Measurements from ENCODE around the gene FADS3.
A peak's percentile ranks its signal among the peaks of the same experiment; 100 is the strongest.

Gene FADS3

DNA sequence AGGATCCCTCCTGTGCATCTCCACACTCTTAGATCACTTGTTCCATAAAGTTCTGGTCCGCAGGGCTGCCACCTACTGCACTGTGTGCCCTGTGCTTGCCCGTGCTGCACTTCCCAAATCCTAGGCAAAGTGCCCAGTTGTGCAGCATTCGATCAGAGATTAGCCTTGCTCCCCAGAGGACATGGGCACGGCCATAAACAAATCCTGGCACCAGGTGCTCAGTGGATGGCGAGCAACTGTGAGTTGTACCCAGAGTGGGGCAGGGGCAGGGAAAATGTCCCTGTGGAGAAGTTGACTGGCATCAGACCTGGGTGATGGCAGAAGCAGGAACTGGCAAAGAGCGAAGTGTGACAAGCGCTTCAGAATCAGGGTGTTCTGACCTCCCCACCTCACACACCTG, 58.6 kb downstream of the FADS3 start:
- peaks cover 55% of the 10 kb centered on the region for H3K4me1 Mint-ChIP-seq
- no peaks in the 10 kb centered on the region for H3K9me3 Mint-ChIP-seq
- peak overlapping the region; percentile 58 to 71 (median 66) for H3K27ac Mint-ChIP-seq
- H3K4me3 Mint-ChIP-seq: peak overlapping the region in 2 of 3 experiments; percentile 54 to 61
- TF ChIP-seq, protein P1, sequence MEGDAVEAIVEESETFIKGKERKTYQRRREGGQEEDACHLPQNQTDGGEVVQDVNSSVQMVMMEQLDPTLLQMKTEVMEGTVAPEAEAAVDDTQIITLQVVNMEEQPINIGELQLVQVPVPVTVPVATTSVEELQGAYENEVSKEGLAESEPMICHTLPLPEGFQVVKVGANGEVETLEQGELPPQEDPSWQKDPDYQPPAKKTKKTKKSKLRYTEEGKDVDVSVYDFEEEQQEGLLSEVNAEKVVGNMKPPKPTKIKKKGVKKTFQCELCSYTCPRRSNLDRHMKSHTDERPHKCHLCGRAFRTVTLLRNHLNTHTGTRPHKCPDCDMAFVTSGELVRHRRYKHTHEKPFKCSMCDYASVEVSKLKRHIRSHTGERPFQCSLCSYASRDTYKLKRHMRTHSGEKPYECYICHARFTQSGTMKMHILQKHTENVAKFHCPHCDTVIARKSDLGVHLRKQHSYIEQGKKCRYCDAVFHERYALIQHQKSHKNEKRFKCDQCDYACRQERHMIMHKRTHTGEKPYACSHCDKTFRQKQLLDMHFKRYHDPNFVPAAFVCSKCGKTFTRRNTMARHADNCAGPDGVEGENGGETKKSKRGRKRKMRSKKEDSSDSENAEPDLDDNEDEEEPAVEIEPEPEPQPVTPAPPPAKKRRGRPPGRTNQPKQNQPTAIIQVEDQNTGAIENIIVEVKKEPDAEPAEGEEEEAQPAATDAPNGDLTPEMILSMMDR (IDR thresholded peaks at IDR 0.05; ENCODE audit: unreplicated experiment in 3 of 3): no peak
- H3K36me3 Mint-ChIP-seq (ENCODE audit: low read depth): peaks cover 15% of the 10 kb centered on the region
- no peaks in the 10 kb centered on the region for H3K27me3 Mint-ChIP-seq (ENCODE audit: low read depth)

DNA sequence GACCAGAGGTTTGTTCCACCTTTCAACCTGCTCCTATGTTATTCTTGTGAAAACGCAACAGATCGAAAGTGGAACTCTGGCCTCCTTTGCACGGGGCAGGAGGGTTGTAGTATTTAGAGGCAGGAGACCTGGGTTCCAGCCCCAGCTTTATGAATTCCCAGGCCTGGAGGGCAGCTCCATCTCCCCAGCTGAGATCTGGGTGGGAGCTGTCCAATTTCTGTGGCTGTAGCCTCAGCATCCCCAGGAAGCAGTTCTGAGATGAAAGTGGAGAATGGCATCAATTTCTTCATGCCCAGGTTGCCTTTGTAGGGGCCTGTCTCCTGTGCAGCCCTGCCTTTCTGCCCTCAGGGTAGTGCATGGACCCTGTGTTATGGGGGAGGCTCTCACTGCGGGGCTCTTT, 59.1 kb downstream of the FADS3 start:
- peak overlapping the region; percentile 58 to 84 (median 75) for H3K4me3 Mint-ChIP-seq
- no peaks in the 10 kb centered on the region for H3K9me3 Mint-ChIP-seq
- peaks cover 56% of the 10 kb centered on the region for H3K4me1 Mint-ChIP-seq
- H3K36me3 Mint-ChIP-seq (ENCODE audit: low read depth): peaks cover 15% of the 10 kb centered on the region
- H3K27me3 Mint-ChIP-seq (ENCODE audit: low read depth): no peaks in the 10 kb centered on the region
- H3K27ac Mint-ChIP-seq: peak overlapping the region; percentile 4 to 81 (median 45)
- TF ChIP-seq, protein P1 (IDR thresholded peaks at IDR 0.05; ENCODE audit: unreplicated experiment in 3 of 3): no peak

DNA sequence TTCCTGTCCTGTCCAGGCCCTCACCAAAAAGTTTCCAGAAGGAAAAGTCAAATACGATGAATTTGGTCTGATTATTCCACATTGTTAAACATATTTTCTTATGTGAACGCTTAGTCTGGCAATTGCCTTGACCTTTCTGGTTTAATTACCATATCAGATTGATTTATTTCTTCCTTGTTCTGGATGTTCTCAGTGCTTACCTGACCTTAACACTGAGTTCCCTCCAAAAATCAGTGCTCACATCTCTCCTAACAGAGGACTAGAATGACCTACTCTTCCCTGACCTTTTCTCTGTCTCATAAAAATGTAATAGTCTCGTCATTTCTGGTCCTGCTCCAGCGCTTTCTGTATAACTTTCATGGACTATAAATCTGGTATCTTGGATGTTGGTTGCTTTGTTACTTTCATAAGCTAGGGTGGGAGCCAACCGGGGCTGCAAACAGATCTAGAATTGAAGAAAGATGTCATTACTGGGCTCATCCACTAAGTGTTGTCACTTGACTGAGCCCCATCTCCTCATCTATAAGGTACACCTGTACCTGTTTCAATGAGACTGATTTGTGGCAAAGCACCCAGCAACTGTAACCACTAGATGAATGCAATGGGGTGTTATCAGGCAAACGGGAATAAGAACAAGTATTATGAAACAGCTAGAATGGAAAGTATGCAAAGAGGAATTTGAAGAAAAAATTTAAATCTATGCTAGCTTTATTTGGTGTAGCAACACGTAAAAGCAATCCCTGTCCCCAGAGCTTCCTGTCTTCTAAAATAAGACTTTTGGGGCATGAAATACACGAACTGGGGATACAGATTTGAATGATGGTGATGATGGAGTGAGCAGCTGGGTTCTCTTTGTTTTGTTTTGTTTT, 60.9 kb downstream of the FADS3 start:
- Mint-ChIP-seq H3K27ac (peak overlapping the region; percentile 63 to 95 (median 82)), H3K4me3 (peak overlapping the region; percentile 81 to 91 (median 82)), H3K4me1 (peaks cover 62% of the 10 kb centered on the region), H3K36me3 (ENCODE audit: low read depth) (peaks cover 8% of the 10 kb centered on the region), H3K27me3 (ENCODE audit: low read depth) (peaks cover under 1% of the 10 kb centered on the region), H3K9me3 (no peaks in the 10 kb centered on the region)
- TF ChIP-seq, protein P1 (IDR thresholded peaks at IDR 0.05; ENCODE audit: unreplicated experiment in 3 of 3): no peak

DNA sequence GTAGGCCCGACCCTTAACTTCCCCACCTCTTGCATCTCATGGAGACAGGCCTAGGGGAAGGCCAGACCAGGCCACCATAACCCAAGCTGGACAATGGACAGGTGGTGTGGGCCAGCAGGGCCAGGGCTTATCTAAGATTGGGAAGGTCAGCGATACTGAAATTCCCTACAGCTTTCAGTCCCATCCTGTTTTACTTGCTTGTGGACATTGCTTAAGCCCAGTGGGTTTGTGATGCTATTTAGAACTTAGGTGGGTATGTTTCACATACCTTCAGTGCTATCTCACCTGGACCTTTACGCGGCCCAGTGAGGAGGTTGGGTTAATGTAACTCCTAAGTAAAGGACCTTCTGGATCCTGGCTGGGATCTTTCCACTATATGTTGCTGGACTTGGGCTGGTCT, 61.5 kb downstream of the FADS3 start:
- Mint-ChIP-seq H3K27ac (peak overlapping the region; percentile 94 to 97 (median 95)), H3K9me3 (no peaks in the 10 kb centered on the region), H3K27me3 (ENCODE audit: low read depth) (peaks cover 7% of the 10 kb centered on the region), H3K4me1 (peaks cover 57% of the 10 kb centered on the region), H3K36me3 (ENCODE audit: low read depth) (peaks cover 7% of the 10 kb centered on the region), H3K4me3 (peak overlapping the region; percentile 81 to 91 (median 82))
- TF ChIP-seq, protein P1 (IDR thresholded peaks at IDR 0.05; ENCODE audit: unreplicated experiment in 3 of 3): no peak

DNA sequence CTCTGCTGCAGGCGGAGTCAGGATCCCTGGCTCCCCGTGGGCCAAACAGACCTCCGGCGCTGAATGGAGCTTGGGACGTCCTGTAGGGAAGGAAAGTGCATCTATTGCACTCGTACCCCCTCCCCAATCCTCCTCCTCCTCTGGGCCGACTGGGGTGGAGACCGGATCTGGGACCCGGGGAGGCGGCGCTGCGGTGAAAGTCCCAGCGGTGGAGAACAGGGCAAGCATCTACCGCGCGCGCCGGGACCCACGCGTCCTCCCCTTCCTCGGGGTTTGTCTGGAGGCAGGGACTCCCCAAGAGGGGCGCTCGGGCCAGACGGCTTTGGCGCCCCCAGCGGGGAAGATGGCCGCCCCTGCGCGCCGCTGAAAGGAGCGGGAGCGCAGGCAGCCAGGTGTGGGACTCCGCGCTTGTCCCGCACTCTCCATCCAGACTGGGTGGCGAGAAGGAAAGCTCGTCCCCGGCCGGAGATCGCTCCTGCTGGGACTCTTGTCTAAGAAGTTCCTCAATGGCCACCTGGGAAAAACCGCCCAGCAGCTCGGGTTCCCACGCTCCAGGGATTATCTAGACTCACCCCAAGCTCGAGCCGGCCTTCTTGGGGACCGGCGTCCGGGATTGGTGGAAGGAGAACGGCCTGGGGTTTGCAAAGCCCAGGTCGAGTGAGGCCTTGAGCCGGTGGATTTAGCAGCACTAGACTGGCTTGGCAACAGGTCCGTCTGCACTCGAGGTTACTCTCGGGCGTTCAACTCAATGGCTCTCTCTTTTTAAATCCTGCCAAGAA, 62.5 kb downstream of the FADS3 start:
- H3K9me3 Mint-ChIP-seq: no peaks in the 10 kb centered on the region
- peaks cover 8% of the 10 kb centered on the region for H3K27me3 Mint-ChIP-seq (ENCODE audit: low read depth)
- peak overlapping the region; percentile 94 to 97 (median 95) for H3K27ac Mint-ChIP-seq
- peaks cover 5% of the 10 kb centered on the region for H3K36me3 Mint-ChIP-seq (ENCODE audit: low read depth)
- peak overlapping the region; percentile 81 to 91 (median 82) for H3K4me3 Mint-ChIP-seq
- peaks cover 52% of the 10 kb centered on the region for H3K4me1 Mint-ChIP-seq
- TF ChIP-seq, protein P1 (IDR thresholded peaks at IDR 0.05; ENCODE audit: unreplicated experiment in 3 of 3): peak; percentile 40 to 58 (median 41)

All from nephron (organoid).